Measurements from ENCODE around the gene ANO10.
"Not testable (repeated sequence)": the region's sequence is repeated elsewhere in the genome, so short reads cannot be mapped to it uniquely, and the experiment has no call there.

Gene ANO10

DNA sequence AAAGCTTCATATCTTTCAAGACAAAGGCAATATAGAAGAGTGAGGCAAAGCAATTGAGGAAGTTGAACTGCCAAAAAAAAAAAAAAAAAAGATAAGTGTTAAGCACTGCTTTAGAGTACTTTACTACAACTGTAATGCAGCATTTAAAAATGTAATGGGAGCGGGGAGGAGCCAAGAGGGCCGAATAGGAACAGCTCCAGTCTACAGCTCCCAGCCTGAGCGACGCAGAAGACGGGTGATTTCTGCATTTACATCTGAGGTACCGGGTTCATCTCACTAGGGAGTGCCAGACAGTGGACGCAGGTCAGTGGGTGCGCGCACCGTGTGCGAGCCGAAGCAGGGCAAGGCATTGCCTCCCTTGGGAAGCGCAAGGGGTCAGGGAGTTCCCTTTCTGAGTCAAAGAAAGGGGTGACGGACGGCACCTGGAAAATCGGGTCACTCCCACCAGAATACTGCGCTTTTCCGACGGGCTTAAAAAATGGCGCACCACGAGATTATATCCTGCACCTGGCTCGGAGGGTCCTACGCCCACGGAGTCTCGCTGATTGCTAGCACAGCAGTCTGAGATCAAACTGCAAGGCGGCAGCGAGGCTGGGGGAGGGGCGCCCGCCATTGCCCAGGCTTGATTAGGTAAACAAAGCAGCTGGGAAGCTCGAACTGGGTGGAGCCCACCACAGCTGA is 56.0 kb downstream of the ANO10 start:
- H4K8ac ChIP-seq (ENCODE audit: low read depth, low read length); H3K23ac ChIP-seq (ENCODE audit: low read depth, low read length, poor library complexity); H2BK12ac ChIP-seq (ENCODE audit: low read length); H2AK5ac ChIP-seq (ENCODE audit: low read depth, low read length); H3K4ac ChIP-seq (ENCODE audit: low read length); H2BK15ac ChIP-seq (ENCODE audit: low read length); H2BK120ac ChIP-seq (ENCODE audit: low read depth, low read length); H3K27me3 ChIP-seq (ENCODE audit: control insufficient read depth in 3 of 3, insufficient read depth in 3 of 3, low read depth in 1 of 3, low read length in 3 of 3); H2AFZ ChIP-seq (ENCODE audit: low read length); H3K14ac ChIP-seq (ENCODE audit: low read length); H3K27ac ChIP-seq (replicated peaks; ENCODE audit: low read length); H3K9ac ChIP-seq (ENCODE audit: low read depth, low read length, poor library complexity); H3K9me3 ChIP-seq (replicated peaks in 1 of 2; ENCODE audit: control insufficient read depth in 2 of 2, insufficient read depth in 1 of 2, low read depth in 1 of 2, low read length in 2 of 2); H2BK5ac ChIP-seq (ENCODE audit: low read length); H3K4me3 ChIP-seq (ENCODE audit: low read length in 2 of 2); H3K79me1 ChIP-seq (ENCODE audit: low read depth, low read length); H3K4me2 ChIP-seq (ENCODE audit: insufficient read depth, low read length, poor library complexity, severe bottlenecking); H3K36me3 ChIP-seq (replicated peaks in 1 of 2; ENCODE audit: control insufficient read depth in 2 of 2, insufficient read depth in 2 of 2, low read length in 2 of 2); H3K4me1 ChIP-seq (ENCODE audit: control insufficient read depth in 2 of 2, insufficient read depth in 1 of 2, low read depth in 1 of 2, low read length in 2 of 2); H3K18ac ChIP-seq (ENCODE audit: low read length); DNase-seq (ENCODE audit: low spot score); H4K91ac ChIP-seq (ENCODE audit: low read depth, low read length, poor library complexity): not testable (repeated sequence)
- no CpG with 5 or more reads among the region's 30 CpGs for WGBS, 2 donors (ENCODE audit: extremely low coverage in 2 of 2, insufficient read length in 2 of 2, insufficient replicate concordance in 1 of 2)

DNA sequence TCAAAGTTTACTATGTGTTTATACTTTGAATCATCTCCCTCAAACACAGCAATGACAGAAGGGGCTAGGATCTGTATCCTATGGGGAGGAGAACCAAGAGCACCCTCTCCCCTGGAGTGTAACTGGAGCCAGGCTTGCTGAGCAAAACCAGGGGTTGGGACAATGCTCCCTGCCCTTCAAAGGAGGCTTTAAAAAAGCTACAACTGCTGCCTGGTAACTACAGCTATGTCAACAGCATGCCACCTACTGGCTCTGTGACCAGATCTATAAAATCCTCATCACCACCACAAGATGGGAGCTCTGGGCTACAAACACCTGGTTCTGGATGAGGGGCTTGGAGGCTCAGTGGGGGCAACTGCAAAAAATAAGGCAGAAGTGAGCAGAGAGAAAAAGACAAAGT is 61.9 kb downstream of the ANO10 start:
- H2AFZ ChIP-seq (ENCODE audit: low read length) = no peak overlapping the region
- no peak overlapping the region for H3K18ac ChIP-seq (ENCODE audit: low read length)
- H3K27me3 ChIP-seq (ENCODE audit: control insufficient read depth in 3 of 3, insufficient read depth in 3 of 3, low read depth in 1 of 3, low read length in 3 of 3) = no peaks in the 10 kb centered on the region
- H3K36me3 ChIP-seq (replicated peaks in 1 of 2; ENCODE audit: control insufficient read depth in 2 of 2, insufficient read depth in 2 of 2, low read length in 2 of 2) = peaks cover 0 to 38% of the 10 kb centered on the region in 2 donors
- H3K9ac ChIP-seq (ENCODE audit: low read depth, low read length, poor library complexity) = no peak overlapping the region
- no peak overlapping the region for H3K4ac ChIP-seq (ENCODE audit: low read length)
- DNase-seq (ENCODE audit: low spot score) = no peak
- no peak overlapping the region for H4K8ac ChIP-seq (ENCODE audit: low read depth, low read length)
- no peak overlapping the region for H2BK12ac ChIP-seq (ENCODE audit: low read length)
- no peak overlapping the region for H2BK15ac ChIP-seq (ENCODE audit: low read length)
- no peak overlapping the region for H3K27ac ChIP-seq (replicated peaks; ENCODE audit: low read length)
- H3K4me2 ChIP-seq (ENCODE audit: insufficient read depth, low read length, poor library complexity, severe bottlenecking) = no peak overlapping the region
- H3K4me3 ChIP-seq (ENCODE audit: low read length in 2 of 2) = no peak overlapping the region
- no peak overlapping the region for H2BK120ac ChIP-seq (ENCODE audit: low read depth, low read length)
- no peaks in the 10 kb centered on the region for H3K4me1 ChIP-seq (ENCODE audit: control insufficient read depth in 2 of 2, insufficient read depth in 1 of 2, low read depth in 1 of 2, low read length in 2 of 2)
- H2AK5ac ChIP-seq (ENCODE audit: low read depth, low read length) = no peak overlapping the region
- no peak overlapping the region for H3K23ac ChIP-seq (ENCODE audit: low read depth, low read length, poor library complexity)
- no peak overlapping the region for H2BK5ac ChIP-seq (ENCODE audit: low read length)
- peaks cover 0 to 3% of the 10 kb centered on the region in 2 donors for H3K9me3 ChIP-seq (replicated peaks in 1 of 2; ENCODE audit: control insufficient read depth in 2 of 2, insufficient read depth in 1 of 2, low read depth in 1 of 2, low read length in 2 of 2)
- H3K14ac ChIP-seq (ENCODE audit: low read length) = no peak overlapping the region
- no peak overlapping the region for H4K91ac ChIP-seq (ENCODE audit: low read depth, low read length, poor library complexity)
- H3K79me1 ChIP-seq (ENCODE audit: low read depth, low read length) = no peaks in the 10 kb centered on the region

DNA sequence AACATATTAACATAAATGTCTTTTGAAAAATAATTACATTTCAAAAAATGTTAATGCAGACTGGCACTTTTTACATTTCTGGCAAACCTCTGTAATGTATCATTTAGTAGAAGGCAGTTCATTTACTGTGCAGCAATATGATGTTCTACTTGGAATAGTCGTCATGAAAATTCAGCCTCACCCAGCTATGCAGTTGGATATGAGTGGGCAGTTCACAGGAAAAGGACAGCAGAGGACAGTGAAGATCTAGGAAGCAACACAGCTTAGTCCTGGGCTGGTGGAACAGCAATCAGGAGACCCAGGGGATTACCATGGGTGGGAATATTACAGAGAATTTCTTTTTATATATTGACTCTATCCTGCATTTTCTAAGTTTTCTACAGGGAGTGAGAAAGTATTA is 63.6 kb downstream of the ANO10 start:
- H3K27ac ChIP-seq (replicated peaks; ENCODE audit: low read length) = no peak overlapping the region
- no peak overlapping the region for H2BK15ac ChIP-seq (ENCODE audit: low read length)

DNA sequence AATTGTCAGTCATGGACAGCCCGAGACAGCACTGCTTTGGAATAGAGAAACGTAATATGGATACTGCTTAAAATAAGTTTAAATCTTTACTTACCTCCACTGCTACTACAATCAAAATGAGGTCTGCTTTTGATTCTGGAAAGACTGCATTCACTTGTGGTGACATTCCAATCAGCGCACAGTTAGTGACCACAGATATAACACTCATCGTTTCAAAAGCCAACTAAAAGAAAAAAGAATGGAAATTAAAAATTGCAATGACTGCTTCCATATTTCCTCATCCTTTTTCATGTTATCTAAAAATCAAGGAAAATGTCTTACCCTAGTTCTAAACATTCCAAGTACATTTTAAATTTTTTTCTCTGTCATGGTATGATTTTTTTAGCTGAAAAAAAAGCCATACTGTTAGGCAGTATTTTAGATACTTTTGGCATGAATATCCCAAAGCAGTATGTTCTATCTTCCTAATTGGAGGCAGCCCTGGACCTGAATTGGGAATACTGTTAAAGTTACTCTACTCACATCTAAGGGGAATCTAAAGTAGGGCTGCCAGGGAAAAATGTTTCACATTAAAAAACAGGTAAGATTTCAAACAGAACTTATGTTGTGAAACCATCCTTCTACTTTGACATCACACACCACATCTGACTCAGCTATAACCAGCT is 72.1 kb downstream of the ANO10 start:
- DNase-seq (ENCODE audit: low spot score) = no peak
- Histone ChIP-seq H3K36me3 (replicated peaks in 1 of 2; ENCODE audit: control insufficient read depth in 2 of 2, insufficient read depth in 2 of 2, low read length in 2 of 2) (peaks cover 3 to 30% of the 10 kb centered on the region in 2 donors), H4K91ac (ENCODE audit: low read depth, low read length, poor library complexity) (no peak overlapping the region), H3K79me1 (ENCODE audit: low read depth, low read length) (no peaks in the 10 kb centered on the region), H3K27me3 (ENCODE audit: control insufficient read depth in 3 of 3, insufficient read depth in 3 of 3, low read depth in 1 of 3, low read length in 3 of 3) (no peaks in the 10 kb centered on the region), H2BK15ac (ENCODE audit: low read length) (no peak overlapping the region), H2BK12ac (ENCODE audit: low read length) (no peak overlapping the region), H3K4ac (ENCODE audit: low read length) (no peak overlapping the region), H3K4me2 (ENCODE audit: insufficient read depth, low read length, poor library complexity, severe bottlenecking) (no peak overlapping the region), H3K9ac (ENCODE audit: low read depth, low read length, poor library complexity) (no peak overlapping the region), H4K8ac (ENCODE audit: low read depth, low read length) (no peak overlapping the region), H3K23ac (ENCODE audit: low read depth, low read length, poor library complexity) (no peak overlapping the region), H2BK5ac (ENCODE audit: low read length) (no peak overlapping the region), H3K18ac (ENCODE audit: low read length) (no peak overlapping the region), H3K14ac (ENCODE audit: low read length) (no peak overlapping the region), H3K27ac (replicated peaks; ENCODE audit: low read length) (no peak overlapping the region), H2AK5ac (ENCODE audit: low read depth, low read length) (no peak overlapping the region), H2AFZ (ENCODE audit: low read length) (no peak overlapping the region), H3K4me1 (ENCODE audit: control insufficient read depth in 2 of 2, insufficient read depth in 1 of 2, low read depth in 1 of 2, low read length in 2 of 2) (no peaks in the 10 kb centered on the region), H3K4me3 (ENCODE audit: low read length in 2 of 2) (no peak overlapping the region), H3K9me3 (replicated peaks in 1 of 2; ENCODE audit: control insufficient read depth in 2 of 2, insufficient read depth in 1 of 2, low read depth in 1 of 2, low read length in 2 of 2) (peaks cover 0 to 2% of the 10 kb centered on the region in 2 donors), H2BK120ac (ENCODE audit: low read depth, low read length) (no peak overlapping the region)
- WGBS, 2 donors (ENCODE audit: extremely low coverage in 2 of 2, insufficient read length in 2 of 2, insufficient replicate concordance in 1 of 2) = no CpG with 5 or more reads among the region's 4 CpGs

More for the DNA sequence above, 63.6 kb downstream of the ANO10 start:
- Histone ChIP-seq H2AFZ (ENCODE audit: low read length) (no peak overlapping the region), H3K14ac (ENCODE audit: low read length) (no peak overlapping the region), H3K4me3 (ENCODE audit: low read length in 2 of 2) (no peak overlapping the region), H2BK120ac (ENCODE audit: low read depth, low read length) (no peak overlapping the region), H3K18ac (ENCODE audit: low read length) (no peak overlapping the region), H3K36me3 (replicated peaks in 1 of 2; ENCODE audit: control insufficient read depth in 2 of 2, insufficient read depth in 2 of 2, low read length in 2 of 2) (peaks cover 2 to 45% of the 10 kb centered on the region in 2 donors), H3K9me3 (replicated peaks in 1 of 2; ENCODE audit: control insufficient read depth in 2 of 2, insufficient read depth in 1 of 2, low read depth in 1 of 2, low read length in 2 of 2) (peaks cover 0 to 2% of the 10 kb centered on the region in 2 donors), H2AK5ac (ENCODE audit: low read depth, low read length) (no peak overlapping the region), H3K27me3 (ENCODE audit: control insufficient read depth in 3 of 3, insufficient read depth in 3 of 3, low read depth in 1 of 3, low read length in 3 of 3) (no peaks in the 10 kb centered on the region), H3K79me1 (ENCODE audit: low read depth, low read length) (no peaks in the 10 kb centered on the region), H4K91ac (ENCODE audit: low read depth, low read length, poor library complexity) (no peak overlapping the region), H3K4ac (ENCODE audit: low read length) (no peak overlapping the region), H2BK12ac (ENCODE audit: low read length) (no peak overlapping the region), H3K23ac (ENCODE audit: low read depth, low read length, poor library complexity) (no peak overlapping the region), H4K8ac (ENCODE audit: low read depth, low read length) (no peak overlapping the region), H2BK5ac (ENCODE audit: low read length) (no peak overlapping the region), H3K4me2 (ENCODE audit: insufficient read depth, low read length, poor library complexity, severe bottlenecking) (no peak overlapping the region), H3K4me1 (ENCODE audit: control insufficient read depth in 2 of 2, insufficient read depth in 1 of 2, low read depth in 1 of 2, low read length in 2 of 2) (no peaks in the 10 kb centered on the region), H3K9ac (ENCODE audit: low read depth, low read length, poor library complexity) (no peak overlapping the region)
- DNase-seq (ENCODE audit: low spot score) = no peak
- no CpG with 5 or more reads among the region's 1 CpG for WGBS, 2 donors (ENCODE audit: extremely low coverage in 2 of 2, insufficient read length in 2 of 2, insufficient replicate concordance in 1 of 2)
